CD14-positive monocyte (primary cell): Measurements from ENCODE around the gene ZNF433. TPM values are rescaled to one million over a fixed set of nuclear protein-coding genes. Genes with fewer than 3 reads are reported as not detected.

Source experiments
- DNase-seq, 3 donors: peaks; one replicate each; pipeline ENCODE4 v3.0.0-alpha.2; 2011 to 2022
- H2AFZ ChIP-seq: 2 replicates; pipeline ENCODE4 v1.6.0; 2012; ENCODE audit warnings: mild to moderate bottlenecking, low read depth, low read length, inconsistent platforms; ENCODE audit not compliant: insufficient read depth, poor library complexity, severe bottlenecking
- H3K27ac ChIP-seq, 2 donors: 1 replicate in 1 of 2; 2 replicates in 1 of 2; pipeline ENCODE4 v1.5.1; 2012 to 2013; ENCODE audit warnings: low read length in 2 of 2, control low read depth in 1 of 2, inconsistent platforms in 1 of 2, low read depth in 1 of 2, mild to moderate bottlenecking in 1 of 2
- H3K27me3 ChIP-seq, 2 donors: one replicate each; pipeline versions ENCODE4 v1.6.0 to v1.6.1; 2011 to 2013; ENCODE audit warnings: low read length in 2 of 2; ENCODE audit not compliant: control insufficient read depth in 2 of 2, insufficient read depth in 2 of 2
- H3K36me3 ChIP-seq, 2 donors: replicated peaks in 1 of 2; 1 replicate in 1 of 2; 2 replicates in 1 of 2; pipeline versions ENCODE4 v1.5.1 to v1.6.1; 2012 to 2013; ENCODE audit warnings: low read length in 2 of 2, control low read depth in 1 of 2, inconsistent platforms in 1 of 2, mild to moderate bottlenecking in 1 of 2; ENCODE audit not compliant: insufficient read depth in 2 of 2, control insufficient read depth in 1 of 2
- H3K4me1 ChIP-seq, 2 donors: 1 replicate in 1 of 2; 2 replicates in 1 of 2; pipeline versions ENCODE4 v1.5.1 to v1.6.1; 2012 to 2013; ENCODE audit warnings: low read length in 2 of 2, control low read depth in 1 of 2, inconsistent platforms in 1 of 2, mild to moderate bottlenecking in 1 of 2, moderate library complexity in 1 of 2; ENCODE audit not compliant: insufficient read depth in 2 of 2, control insufficient read depth in 1 of 2
- H3K4me2 ChIP-seq: replicated peaks from 2 replicates; pipeline ENCODE3; 2012; ENCODE audit warnings: low read length, moderate library complexity, mild to moderate bottlenecking; ENCODE audit not compliant: poor library complexity, severe bottlenecking; ENCODE audit errors: extremely low read depth
- H3K4me3 ChIP-seq, 3 experiments: fragments of 200-600 bp in 1 of 3; sonication (generic) in 1 of 3; replicated peaks in 1 of 3; 1 replicate in 2 of 3; 2 replicates in 1 of 3; pipeline ENCODE4 v1.5.1; 2011 to 2013; ENCODE audit warnings: low read length in 3 of 3, mild to moderate bottlenecking in 3 of 3, control low read depth in 2 of 3, low read depth in 2 of 3, inconsistent platforms in 1 of 3, moderate library complexity in 1 of 3
- H3K79me2 ChIP-seq: 2 replicates; pipeline ENCODE4 v1.6.0; 2012; ENCODE audit warnings: mild to moderate bottlenecking, control low read depth, inconsistent platforms, low read length, moderate library complexity; ENCODE audit not compliant: insufficient read depth
- H3K9ac ChIP-seq: 2 replicates; pipeline ENCODE4 v1.6.0; 2017; ENCODE audit warnings: low read length, mild to moderate bottlenecking; ENCODE audit not compliant: insufficient read depth, poor library complexity, severe bottlenecking
- H3K9me3 ChIP-seq, 2 donors: replicated peaks in 1 of 2; 1 replicate in 1 of 2; 2 replicates in 1 of 2; pipeline versions ENCODE4 v1.5.1 to v1.6.1; 2012 to 2013; ENCODE audit warnings: low read length in 2 of 2, control low read depth in 1 of 2; ENCODE audit not compliant: control insufficient read depth in 1 of 2, insufficient read depth in 1 of 2
- H4K20me1 ChIP-seq: 2 replicates; pipeline ENCODE4 v1.6.0; 2012; ENCODE audit warnings: mild to moderate bottlenecking, low read length, control low read depth, moderate library complexity; ENCODE audit not compliant: insufficient read depth
- H3K27ac Mint-ChIP-seq, 7 donors: one replicate each; pipeline ENCODE4 v1.8.0; 2020; ENCODE audit warnings: mild to moderate bottlenecking in 7 of 7, mixed read lengths in 7 of 7, moderate library complexity in 6 of 7, inconsistent platforms in 2 of 7
- H3K27me3 Mint-ChIP-seq, 3 donors: one replicate each; pipeline ENCODE4 v1.8.0; 2021 to 2022; ENCODE audit warnings: low read depth in 3 of 3, mild to moderate bottlenecking in 3 of 3, mixed read lengths in 3 of 3, moderate library complexity in 3 of 3, inconsistent platforms in 1 of 3
- H3K36me3 Mint-ChIP-seq, 2 donors: one replicate each; pipeline ENCODE4 v1.8.0; 2020; ENCODE audit warnings: mixed read lengths in 2 of 2, inconsistent platforms in 1 of 2, mild to moderate bottlenecking in 1 of 2
- H3K4me1 Mint-ChIP-seq: one replicate; pipeline ENCODE4 v1.8.0; 2020; ENCODE audit warnings: mild to moderate bottlenecking, mixed read lengths
- H3K4me3 Mint-ChIP-seq, 2 donors: one replicate each; pipeline ENCODE4 v1.8.0; 2020; ENCODE audit warnings: mild to moderate bottlenecking in 2 of 2, mixed read lengths in 2 of 2, moderate library complexity in 1 of 2
- H3K9me3 Mint-ChIP-seq, 7 donors: one replicate each; pipeline ENCODE4 v1.8.0; 2020 to 2022; ENCODE audit warnings: mixed read lengths in 7 of 7, mild to moderate bottlenecking in 6 of 7, moderate library complexity in 6 of 7, inconsistent platforms in 2 of 7
- CTCF ChIP-seq: fragments of 200-600 bp; IDR thresholded peaks from one replicate; pipeline ENCODE4 v1.8.0; 2022; ENCODE audit warnings: antibody characterized with exemption, mild to moderate bottlenecking
- WGBS: methylation state at CpG from one replicate; pipeline ENCODE4 v1.1.5; 2013; ENCODE audit warnings: missing lambda C conversion rate; ENCODE audit not compliant: insufficient coverage; 5-methylcytosine and 5-hydroxymethylcytosine counted together
- intact Hi-C, 2 donors: fragments of 100-400 bp; cut with micrococcal nuclease; formaldehyde crosslinking; loops; one replicate each; pipeline versions ENCODE4 v1.15.0 to v1.15.1; 2023
- polyA plus RNA-seq, 3 donors: library from polyadenylated mRNA; depleted of rRNA in 1 of 3; unstranded in 2 of 3; stranded (reverse) in 1 of 3; fragments of 300-500 nt in 2 of 3; fragments of >200 nt in 1 of 3; fragmentation: Illumina TruSeq in 2 of 3; gene quantifications; 1 replicate in 2 of 3; 2 replicates in 1 of 3; pipeline ENCODE4 v1.2.3, GENCODE V29; 2012 to 2021

The ZNF433 gene
- polyA plus RNA-seq, 3 donors, result 0.50 to 1.1 (median 0.76) TPM

- peaks cover 14% of the 10 kb centered on the region for H3K4me1 Mint-ChIP-seq
- peak within 1 kb of the TSS; percentile 54 to 90 for H3K27ac ChIP-seq
- peaks cover 33 to 44% of the 10 kb centered on the region in 2 donors for H3K9me3 ChIP-seq
- H3K79me2 ChIP-seq, result peaks cover 25% of the 10 kb centered on the region
- peaks cover 0 to 6% (median 1%) of the 10 kb centered on the region in 3 donors for H3K27me3 Mint-ChIP-seq
- peaks cover 16 to 49% (median 44%) of the 10 kb centered on the region in 7 donors for H3K9me3 Mint-ChIP-seq
- WGBS, result 2% methylated on average over 63 of the region's 66 CpGs
- peak within 1 kb of the TSS; percentile 85 for H3K9ac ChIP-seq
- peak within 1 kb of the TSS; percentile 86 for H2AFZ ChIP-seq
- H3K36me3 ChIP-seq, result no peaks in the 10 kb centered on the region
- peak within 1 kb of the TSS; percentile 88 to 94 for H3K4me3 Mint-ChIP-seq
- TF ChIP-seq CTCF, result no peak
- H3K4me3 ChIP-seq, result peak within 1 kb of the TSS; percentile 62 to 91 (median 63)
- H3K4me1 ChIP-seq, result peaks cover 9 to 21% of the 10 kb centered on the region in 2 donors
- peak within 1 kb of the TSS; percentile 90 for H3K4me2 ChIP-seq
- H4K20me1 ChIP-seq, result no peaks in the 10 kb centered on the region
- no peaks in the 10 kb centered on the region for H3K27me3 ChIP-seq
- H3K36me3 Mint-ChIP-seq, result peaks cover 2 to 13% of the 10 kb centered on the region in 2 donors
- peak; percentile 86 to 88 (median 86) for DNase-seq
- H3K27ac Mint-ChIP-seq, result peak within 1 kb of the TSS; percentile 63 to 94 (median 89)
- intact Hi-C loops, result loop anchor here (5.0 to 10.0 kb wide), 2 partner anchors 103 to 140 kb away; partner anchors contain the start of gene ZNF700 (in 1 of the 2)
Measured at GRCh38 chr19:12064590-12065538, 29.4 kb upstream of the ZNF433 start, which contains the start of gene ZNF844. Gene ZNF844 (plus strand): TSS chr19:12064731. CDS start chr19:12064874, 143 bp downstream.

GRCh38 chr19:12055784-12056183 lies 20.3 kb upstream of the ZNF433 start:
- Histone ChIP-seq H3K4me1 (peaks cover 9 to 20% of the 10 kb centered on the region in 2 donors), H3K4me2 (no peak overlapping the region), H3K79me2 (no peaks in the 10 kb centered on the region), H4K20me1 (no peaks in the 10 kb centered on the region), H2AFZ (no peak overlapping the region), H3K4me3 (no peak overlapping the region), H3K9me3 (no peaks in the 10 kb centered on the region), H3K36me3 (no peaks in the 10 kb centered on the region), H3K27me3 (peaks cover 0 to 3% of the 10 kb centered on the region in 2 donors), H3K9ac (no peak overlapping the region), H3K27ac (no peak overlapping the region)
- DNase-seq, result no peak
- peaks cover 0 to 19% (median 8%) of the 10 kb centered on the region in 7 donors for H3K9me3 Mint-ChIP-seq
- 100% methylated on average over 5 of the region's 5 CpGs for WGBS
- intact Hi-C loops, result no loop called here
- no peak for TF ChIP-seq CTCF
- H3K27ac Mint-ChIP-seq, result no peak overlapping the region
- no peaks in the 10 kb centered on the region for H3K36me3 Mint-ChIP-seq
- peaks cover 27% of the 10 kb centered on the region for H3K4me1 Mint-ChIP-seq
- H3K4me3 Mint-ChIP-seq, result no peak overlapping the region
- H3K27me3 Mint-ChIP-seq, result peaks cover 19 to 46% (median 20%) of the 10 kb centered on the region in 3 donors
